Adrenal gland (tissue), 5 donors: ENCODE data around the gene TGFB2.

ENCODE experiments used
- POLR2A ChIP-seq, 2 donors: fragments of 450-650 bp; IDR thresholded peaks; one replicate each; pipeline ENCODE4 v1.6.1; 2017; ENCODE audit warnings: antibody characterized with exemption in 2 of 2, mild to moderate bottlenecking in 2 of 2, moderate library complexity in 1 of 2
- TF ChIP-seq, protein P1 (sequence below), 6 experiments: fragments of 450-650 bp in 4 of 6; fragments of 200-600 bp in 2 of 6; sonication (generic) in 1 of 6; IDR thresholded peaks; 1 replicate in 5 of 6; 2 replicates in 1 of 6; pipeline versions ENCODE4 v1.5.1 to v1.8.0; 2016 to 2021; ENCODE audit warnings: antibody characterized with exemption in 6 of 6, mild to moderate bottlenecking in 2 of 6, moderate library complexity in 1 of 6
- donor health status: DM: no; HTN: no; CAD: no.

DNA sequence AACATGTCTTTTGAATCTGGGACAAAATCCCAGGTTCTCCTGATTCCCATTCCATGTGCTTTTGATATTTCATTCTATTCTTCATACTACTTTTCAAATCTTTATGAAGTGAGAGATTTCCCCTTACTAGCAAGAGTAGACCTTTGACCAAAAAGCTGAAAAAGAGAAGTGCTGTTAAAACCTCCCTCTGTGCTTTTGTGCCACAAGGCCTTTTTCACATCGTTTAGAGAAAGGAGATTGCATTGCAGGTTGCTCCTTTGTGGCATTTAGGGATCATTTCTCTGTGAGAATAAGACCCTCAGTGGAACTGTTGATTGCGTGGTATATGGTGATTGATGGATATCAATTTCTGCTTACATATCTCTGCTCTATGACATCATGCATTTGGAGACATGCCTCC, 148.8 kb downstream of the TGFB2 start:
- TF ChIP-seq, protein P1, sequence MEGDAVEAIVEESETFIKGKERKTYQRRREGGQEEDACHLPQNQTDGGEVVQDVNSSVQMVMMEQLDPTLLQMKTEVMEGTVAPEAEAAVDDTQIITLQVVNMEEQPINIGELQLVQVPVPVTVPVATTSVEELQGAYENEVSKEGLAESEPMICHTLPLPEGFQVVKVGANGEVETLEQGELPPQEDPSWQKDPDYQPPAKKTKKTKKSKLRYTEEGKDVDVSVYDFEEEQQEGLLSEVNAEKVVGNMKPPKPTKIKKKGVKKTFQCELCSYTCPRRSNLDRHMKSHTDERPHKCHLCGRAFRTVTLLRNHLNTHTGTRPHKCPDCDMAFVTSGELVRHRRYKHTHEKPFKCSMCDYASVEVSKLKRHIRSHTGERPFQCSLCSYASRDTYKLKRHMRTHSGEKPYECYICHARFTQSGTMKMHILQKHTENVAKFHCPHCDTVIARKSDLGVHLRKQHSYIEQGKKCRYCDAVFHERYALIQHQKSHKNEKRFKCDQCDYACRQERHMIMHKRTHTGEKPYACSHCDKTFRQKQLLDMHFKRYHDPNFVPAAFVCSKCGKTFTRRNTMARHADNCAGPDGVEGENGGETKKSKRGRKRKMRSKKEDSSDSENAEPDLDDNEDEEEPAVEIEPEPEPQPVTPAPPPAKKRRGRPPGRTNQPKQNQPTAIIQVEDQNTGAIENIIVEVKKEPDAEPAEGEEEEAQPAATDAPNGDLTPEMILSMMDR (IDR thresholded peaks at IDR 0.05): no peak
- no peak for TF ChIP-seq POLR2A (IDR thresholded peaks at IDR 0.05)
